IMR-90 (cell line): ENCODE results near the gene LTBP2. TPM values are rescaled to one million over a fixed set of nuclear protein-coding genes. Genes with fewer than 3 reads are reported as not detected.
A peak's percentile ranks its signal among the peaks of the same experiment; 100 is the strongest.

Experiments
- ATAC-seq: fragments of 200-7000 bp; cut with Tn5 transposase; 2 replicates; pipeline ENCODE4 v1.9.1; 2020; ENCODE audit warnings: low read depth, mild to moderate bottlenecking, moderate library complexity
- BruUV-seq: library from RNA; stranded (reverse); fragments of 400-500 nt; replicated peaks from 2 replicates; lab custom pipeline; 2021; lab: Mats Ljungman, UMichigan
- CTCF ChIA-PET: fragments of 300-600 bp; formaldehyde crosslinking; extraction: SDS; loops from one replicate; lab custom pipeline; 2021; ENCODE audit warnings: antibody characterized with exemption; lab: Yijun Ruan, JAX
- POLR2A ChIA-PET: fragments of 300-600 bp; sonication (Branson Sonifier 250); formaldehyde crosslinking; loops from one replicate; lab custom pipeline; 2022; ENCODE audit warnings: antibody characterized with exemption; ENCODE audit not compliant: unreplicated experiment; lab: Charles Lee
- DNase-seq: peaks from one replicate; pipeline ENCODE4 v3.0.0; 2013
- H2AFZ ChIP-seq: replicated peaks from 2 replicates; pipeline ENCODE3; 2013; ENCODE audit warnings: low read length, mild to moderate bottlenecking; ENCODE audit not compliant: poor library complexity
- H2AK5ac ChIP-seq: 2 replicates; pipeline ENCODE4 v1.6.1; 2013; ENCODE audit warnings: low read depth, low read length, inconsistent platforms
- H2AK9ac ChIP-seq: replicated peaks from 2 replicates; pipeline ENCODE3; 2013; ENCODE audit warnings: mild to moderate bottlenecking, low read depth, low read length, moderate library complexity; ENCODE audit not compliant: poor library complexity
- H2BK120ac ChIP-seq: 2 replicates; pipeline ENCODE4 v1.6.1; 2013; ENCODE audit warnings: low read depth, low read length, inconsistent platforms
- H2BK15ac ChIP-seq: 3 replicates; pipeline ENCODE4 v1.6.1; 2013; ENCODE audit warnings: low read depth, low read length, inconsistent platforms
- H2BK20ac ChIP-seq: 2 replicates; pipeline ENCODE4 v1.6.1; 2013; ENCODE audit warnings: low read depth, mild to moderate bottlenecking, inconsistent platforms, low read length, moderate library complexity
- H2BK5ac ChIP-seq: 2 replicates; pipeline ENCODE4 v1.6.1; 2013; ENCODE audit warnings: mild to moderate bottlenecking, low read depth, low read length, inconsistent platforms; ENCODE audit not compliant: poor library complexity, severe bottlenecking
- H3K14ac ChIP-seq: replicated peaks from 2 replicates; pipeline ENCODE4 v1.6.1; 2013; ENCODE audit warnings: low read depth, low read length, inconsistent platforms
- H3K18ac ChIP-seq: 2 replicates; pipeline ENCODE4 v1.6.1; 2013; ENCODE audit warnings: low read depth, low read length, control low read depth
- H3K23ac ChIP-seq: 2 replicates; pipeline ENCODE4 v1.6.1; 2013; ENCODE audit warnings: low read depth, low read length, inconsistent platforms
- H3K27ac ChIP-seq: 2 replicates; pipeline ENCODE4 v1.5.1; 2013; ENCODE audit warnings: mild to moderate bottlenecking, control low read depth, low read length; ENCODE audit not compliant: insufficient read depth
- H3K27me3 ChIP-seq: 2 replicates; pipeline ENCODE4 v1.6.1; 2013; ENCODE audit warnings: low read length; ENCODE audit not compliant: control insufficient read depth, insufficient read depth
- H3K36me3 ChIP-seq: 2 replicates; pipeline ENCODE4 v1.6.1; 2013; ENCODE audit warnings: low read length, mixed read lengths; ENCODE audit not compliant: control insufficient read depth, insufficient read depth
- H3K4ac ChIP-seq: 2 replicates; pipeline ENCODE4 v1.6.1; 2013; ENCODE audit warnings: low read depth, low read length, inconsistent platforms
- H3K4me1 ChIP-seq: 2 replicates; pipeline ENCODE4 v1.6.1; 2013; ENCODE audit warnings: low read length, mixed read lengths; ENCODE audit not compliant: control insufficient read depth, insufficient read depth
- H3K4me2 ChIP-seq: 2 replicates; pipeline ENCODE4 v1.6.1; 2013; ENCODE audit warnings: low read depth, mild to moderate bottlenecking, control low read depth, low read length, moderate library complexity
- H3K4me3 ChIP-seq: 2 replicates; pipeline ENCODE4 v1.5.1; 2013; ENCODE audit warnings: low read depth, mild to moderate bottlenecking, control low read depth, low read length, moderate library complexity; ENCODE audit not compliant: insufficient read depth
- H3K56ac ChIP-seq: 2 replicates; pipeline ENCODE4 v1.6.1; 2013; ENCODE audit warnings: low read length, inconsistent platforms; ENCODE audit not compliant: insufficient read depth; ENCODE audit errors: extremely low read depth
- H3K79me1 ChIP-seq, 2 experiments: 2 replicates each; pipeline ENCODE4 v1.6.1; 2013; ENCODE audit warnings: low read length in 2 of 2, inconsistent platforms in 1 of 2, low read depth in 1 of 2
- H3K9ac ChIP-seq: 2 replicates; pipeline ENCODE4 v1.6.1; 2013; ENCODE audit warnings: low read depth, low read length, control low read depth
- H3K9me1 ChIP-seq: 2 replicates; pipeline ENCODE4 v1.6.1; 2013; ENCODE audit warnings: low read length, inconsistent platforms; ENCODE audit not compliant: insufficient read depth
- H3K9me3 ChIP-seq: 2 replicates; pipeline ENCODE4 v1.6.1; 2013; ENCODE audit warnings: low read length; ENCODE audit not compliant: control insufficient read depth, insufficient read depth
- H4K20me1 ChIP-seq: 2 replicates; pipeline ENCODE4 v1.6.1; 2013; ENCODE audit warnings: low read length, inconsistent platforms; ENCODE audit not compliant: insufficient read depth
- H4K5ac ChIP-seq: 2 replicates; pipeline ENCODE4 v1.6.1; 2013; ENCODE audit warnings: mild to moderate bottlenecking, low read depth, low read length, control low read depth
- H4K8ac ChIP-seq, 2 experiments: 2 replicates each; pipeline ENCODE4 v1.6.1; 2013; ENCODE audit warnings: low read depth in 2 of 2, low read length in 2 of 2, control low read depth in 1 of 2, inconsistent platforms in 1 of 2
- H4K91ac ChIP-seq: 2 replicates; pipeline ENCODE4 v1.6.1; 2013; ENCODE audit warnings: low read depth, low read length, inconsistent platforms; ENCODE audit not compliant: insufficient read depth
- CEBPB ChIP-seq: IDR thresholded peaks from 2 replicates; pipeline ENCODE4 v1.6.1; 2012; ENCODE audit warnings: low read depth, low read length, improper control_type of control experiment
- FOS ChIP-seq: fragments of 150-350 bp; IDR thresholded peaks from 2 replicates; pipeline ENCODE4 v1.6.1; 2016; ENCODE audit warnings: low read depth, low read length
- WGBS, 2 experiments: methylation state at CpG; one replicate each; pipeline versions ENCODE4 v1.1.5 to v1.1.7; 2013; ENCODE audit warnings: missing lambda C conversion rate in 2 of 2; ENCODE audit not compliant: insufficient read length in 1 of 2; ENCODE audit errors: extremely low coverage in 2 of 2; 5-methylcytosine and 5-hydroxymethylcytosine counted together
- dilution Hi-C: fragments of 300-500 bp; cut with HindIII; formaldehyde crosslinking; loops from one replicate; pipeline ENCODE4 v1.14.3; 2018; ENCODE audit warnings: low sequenced_read_pairs; ENCODE audit not compliant: unreplicated experiment
- in situ Hi-C: fragments of 300-500 bp; cut with MboI; formaldehyde crosslinking; loops from 3 replicates; pipeline ENCODE4 v1.14.3; 2019; ENCODE audit warnings: low sequenced_read_pairs, inconsistent platforms, mixed read lengths
- intact Hi-C: fragments of 100-400 bp; cut with micrococcal nuclease; formaldehyde crosslinking; loops from 2 replicates; pipeline ENCODE4 v1.10.0; 2022
- polyA plus RNA-seq, 3 experiments: library from polyadenylated mRNA; depleted of rRNA; stranded (reverse); fragments of >200 nt; gene quantifications; 2 replicates each; pipeline ENCODE4 v1.2.3, GENCODE V29; 2012; ENCODE audit warnings: low replicate concordance in 1 of 3
- total RNA-seq: library from RNA; depleted of rRNA; stranded (reverse); fragments of >200 nt; gene quantifications from 2 replicates; pipeline ENCODE4 v1.2.3, GENCODE V29; 2012

LTBP2 gene
- total and polyA plus RNA-seq, 2 of the 4 experiments (the other 2 are of a cell fraction), result 23.8 to 79.3 TPM

DNA sequence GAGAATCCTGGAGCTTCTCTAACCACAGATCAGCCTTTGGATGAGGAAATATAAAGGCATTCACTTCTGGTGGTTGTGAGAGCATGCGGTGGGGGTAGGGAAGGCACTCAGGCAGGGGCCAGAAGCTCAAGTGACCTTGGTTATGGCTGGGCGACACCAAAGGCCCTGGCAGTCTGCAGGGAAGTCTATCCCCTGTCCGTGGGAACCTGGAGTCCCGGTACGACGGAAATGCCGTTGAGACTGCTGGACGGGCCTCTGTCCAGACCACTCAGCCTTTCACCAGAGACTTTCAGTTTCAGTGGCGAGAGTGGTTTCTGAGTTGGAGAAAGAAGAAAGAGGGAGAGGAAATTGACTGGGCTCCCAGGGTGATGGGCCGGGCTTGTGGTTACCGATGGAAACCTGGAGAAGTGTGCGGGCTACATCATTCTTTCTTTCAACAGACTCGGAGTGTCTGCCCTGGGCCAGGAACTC, 97.5 kb downstream of the LTBP2 start:
- TF ChIP-seq FOS (no peak), CEBPB (0 out of 2 replicates have a peak, but pooled peaks have one; percentile 16)
- H3K9me1 ChIP-seq, result peaks cover 38% of the 10 kb centered on the region
- intact Hi-C loops, result no loop called here
- ChIA-PET CTCF (no interaction called here), POLR2A (no interaction called here)
- H4K8ac ChIP-seq, result peak overlapping the region in 1 of 2 experiments; percentile 50; a peak in 2 of 4 replicates
- H3K4me1 ChIP-seq, result peaks cover 27% of the 10 kb centered on the region
- H3K4me3 ChIP-seq, result no peak overlapping the region
- WGBS, 2 experiments, result no CpG with 5 or more reads among the region's 13 CpGs
- no peak overlapping the region; the same call in 1 of the 2 replicates for H2AK5ac ChIP-seq
- H3K23ac ChIP-seq, result 0 out of 2 replicates have a peak overlapping the region, but pooled peaks have one; percentile 25
- BruUV-seq, result no TSS peak
- H3K18ac ChIP-seq, result 0 out of 2 replicates have a peak overlapping the region, but pooled peaks have one; percentile 7
- no peaks in the 10 kb centered on the region for H3K27me3 ChIP-seq
- dilution Hi-C loops, result no loop called here
- in situ Hi-C loops, result no loop called here
- no peak overlapping the region for H2BK15ac ChIP-seq
- peak overlapping the region; percentile 14 for H3K4me2 ChIP-seq
- H2BK20ac ChIP-seq, result peak overlapping the region; percentile 63; the same call in 1 of the 2 replicates
- H3K56ac ChIP-seq, result no peak overlapping the region
- peak overlapping the region; percentile 30; the same call in 1 of the 2 replicates for H3K27ac ChIP-seq
- no peak overlapping the region for H3K9ac ChIP-seq
- no peaks in the 10 kb centered on the region for H4K20me1 ChIP-seq
- 0 out of 2 replicates have a peak overlapping the region, but pooled peaks have one; percentile 35 for H3K14ac ChIP-seq
- peak overlapping the region; percentile 17; the same call in 1 of the 2 replicates for H3K4ac ChIP-seq
- H2BK120ac ChIP-seq, result peak overlapping the region; percentile 57
- peaks cover 0 to 11% of the 10 kb centered on the region in 2 experiments; a peak in 1 of 4 replicates for H3K79me1 ChIP-seq
- DNase-seq, result peak; percentile 52
- no peak overlapping the region for H4K91ac ChIP-seq
- peaks cover 9% of the 10 kb centered on the region for H3K36me3 ChIP-seq
- no peaks in the 10 kb centered on the region for H3K9me3 ChIP-seq
- peak overlapping the region; percentile 56 for H2AFZ ChIP-seq
- H2BK5ac ChIP-seq, result peak overlapping the region; percentile 49
- H2AK9ac ChIP-seq, result peak overlapping the region; percentile 86
- H4K5ac ChIP-seq, result peak overlapping the region; percentile 6; the same call in 1 of the 2 replicates
- ATAC-seq, result peak; percentile 41
